GM21717 (cell line): ENCODE results near the gene PDK1.
"Not testable (repeated sequence)": the region's sequence is repeated elsewhere in the genome, so short reads cannot be mapped to it uniquely, and the experiment has no call there.

ENCODE experiments used
- ATAC-seq: cut with Tn5 transposase; IDR thresholded peaks from one replicate; pipeline ENCODE4 v1.9.1; 2021; ENCODE audit warnings: mild to moderate bottlenecking, moderate library complexity; ENCODE audit not compliant: unreplicated experiment

PDK1 gene

GRCh38 chr2:172551271-172551670 is 4.6 kb upstream of the PDK1 start:
- ATAC-seq: no peak

DNA sequence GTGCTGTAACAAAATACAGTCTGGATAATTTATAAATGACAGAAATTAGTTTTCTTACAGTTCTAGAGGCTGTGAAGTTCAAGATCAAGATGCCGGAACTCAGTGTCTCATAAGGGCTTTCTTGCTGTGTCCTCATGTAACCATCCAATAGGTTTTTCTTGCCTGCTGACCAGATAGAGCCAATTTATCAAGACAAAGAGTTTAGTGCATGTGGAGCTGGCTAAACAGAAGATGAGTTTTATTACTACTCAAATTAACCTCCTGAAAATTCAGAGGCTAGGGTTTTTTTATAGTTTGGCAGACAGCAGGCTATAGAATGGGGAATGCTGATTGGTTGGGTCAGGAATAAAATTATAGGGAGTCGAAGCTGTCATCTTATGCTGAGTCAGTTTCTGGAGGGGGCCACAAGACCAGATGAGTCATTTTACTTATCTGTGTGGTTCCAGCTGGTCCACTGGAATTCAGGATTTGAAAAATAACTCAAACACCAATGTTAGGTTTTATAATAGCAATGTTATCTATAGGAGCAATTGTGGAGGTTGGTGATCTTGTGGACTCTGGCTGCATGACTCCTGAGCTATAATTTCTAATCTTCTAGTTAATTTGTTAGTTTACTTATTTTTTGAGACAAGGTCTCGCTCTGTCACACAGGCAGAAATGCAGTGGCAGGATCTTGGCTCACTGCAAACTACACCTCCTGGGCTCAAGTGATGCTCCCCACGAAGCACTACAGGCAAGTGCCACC is 3.2 kb upstream of the PDK1 start:
- ATAC-seq: no peak

GRCh38 chr2:172554352-172555271 is 1.3 kb upstream of the PDK1 start:
- no peak for ATAC-seq

GRCh38 chr2:172555272-172555521 is 693 bp upstream of the PDK1 start:
- peak; percentile 11 for ATAC-seq

DNA sequence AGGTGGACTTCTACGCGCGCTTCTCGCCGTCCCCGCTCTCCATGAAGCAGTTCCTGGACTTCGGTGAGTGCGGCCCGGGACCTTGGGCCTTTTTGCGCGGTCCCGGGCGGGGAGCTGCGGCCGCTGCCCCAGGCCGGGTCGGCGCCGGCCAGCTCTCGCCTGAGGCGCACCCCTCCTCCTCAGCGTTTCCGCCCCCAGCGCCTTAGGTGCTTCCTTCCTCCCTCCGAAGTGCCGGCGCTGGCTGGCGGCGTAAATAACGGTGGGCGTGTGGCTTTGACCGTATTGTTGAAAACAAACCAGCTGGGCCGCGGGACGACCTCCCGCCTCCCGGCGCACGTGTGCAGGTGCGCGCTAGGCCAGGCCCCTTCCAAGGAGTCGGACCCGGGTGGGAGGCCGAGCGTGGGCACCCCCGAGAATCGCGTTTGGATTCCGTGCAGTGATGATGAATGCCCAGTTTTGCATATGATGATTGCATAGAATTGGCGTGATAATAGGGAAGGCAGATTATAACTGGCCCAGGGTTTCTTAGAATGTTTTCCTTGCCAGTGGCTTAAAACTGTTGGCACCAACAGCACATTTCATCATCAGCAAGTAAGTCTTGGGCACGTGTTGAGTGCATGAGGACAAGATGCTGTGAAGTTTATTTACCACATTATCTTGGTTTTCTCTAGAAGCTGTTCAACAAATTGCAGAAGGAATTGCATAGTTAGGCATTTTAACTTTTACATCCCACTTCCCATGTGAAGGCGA is 569 bp downstream of the PDK1 start:
- peak; percentile 68 for ATAC-seq

DNA sequence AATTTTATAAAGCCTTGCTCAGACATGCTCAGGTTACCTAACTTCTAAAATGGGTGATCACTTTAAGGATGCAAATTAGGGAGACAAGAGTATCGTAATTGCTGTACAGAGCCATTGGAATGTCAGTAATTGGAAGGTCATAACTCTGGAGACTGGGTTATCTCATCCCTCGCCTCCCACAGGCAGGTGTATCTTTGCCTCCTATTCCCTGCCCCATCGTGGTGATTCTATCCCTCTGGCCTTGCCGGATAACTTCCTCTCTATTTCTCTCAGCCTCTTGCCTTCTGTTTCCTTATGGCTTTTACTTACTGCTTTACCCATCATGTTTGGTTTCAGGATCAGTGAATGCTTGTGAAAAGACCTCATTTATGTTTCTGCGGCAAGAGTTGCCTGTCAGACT is 2.5 kb downstream of the PDK1 start:
- no peak for ATAC-seq

- ATAC-seq: no peak
Observed at GRCh38 chr2:172560721-172561120, 4.8 kb downstream of the PDK1 start.

DNA sequence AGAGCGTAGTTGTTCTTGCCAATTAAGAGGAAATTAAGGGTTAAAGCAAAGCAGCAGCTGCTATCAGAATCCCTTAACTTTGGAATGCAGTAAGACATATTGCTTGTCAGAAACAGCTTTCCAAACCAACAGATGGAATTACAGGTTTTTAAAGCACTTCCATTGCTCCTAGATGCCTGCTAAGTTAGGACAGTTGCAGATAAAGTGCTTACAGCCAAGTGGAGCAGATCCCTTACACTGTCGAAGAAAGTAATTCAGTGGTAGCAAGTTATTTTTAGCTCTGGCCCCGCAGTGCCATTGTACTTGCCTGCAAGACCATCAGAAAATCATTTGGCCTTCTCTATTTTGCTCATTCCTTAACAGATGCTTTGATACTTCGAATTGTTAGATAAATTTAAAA is 5.4 kb downstream of the PDK1 start:
- ATAC-seq: no peak

- no peak for ATAC-seq
Observed at GRCh38 chr2:172562298-172562697, 6.4 kb downstream of the PDK1 start.

DNA sequence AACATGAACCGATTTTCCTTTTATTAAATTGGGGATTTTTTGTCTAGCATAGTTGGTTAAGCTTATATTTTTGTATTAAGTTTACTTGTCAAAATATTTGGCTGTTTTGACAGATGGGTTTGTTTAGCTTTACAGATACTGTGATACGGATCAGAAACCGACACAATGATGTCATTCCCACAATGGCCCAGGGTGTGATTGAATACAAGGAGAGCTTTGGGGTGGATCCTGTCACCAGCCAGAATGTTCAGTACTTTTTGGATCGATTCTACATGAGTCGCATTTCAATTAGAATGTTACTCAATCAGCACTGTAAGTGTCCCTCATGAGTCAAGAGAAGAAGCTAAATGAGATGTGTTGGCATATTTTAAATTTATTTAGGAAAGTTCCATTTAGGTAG is 8.5 kb downstream of the PDK1 start:
- ATAC-seq: no peak

DNA sequence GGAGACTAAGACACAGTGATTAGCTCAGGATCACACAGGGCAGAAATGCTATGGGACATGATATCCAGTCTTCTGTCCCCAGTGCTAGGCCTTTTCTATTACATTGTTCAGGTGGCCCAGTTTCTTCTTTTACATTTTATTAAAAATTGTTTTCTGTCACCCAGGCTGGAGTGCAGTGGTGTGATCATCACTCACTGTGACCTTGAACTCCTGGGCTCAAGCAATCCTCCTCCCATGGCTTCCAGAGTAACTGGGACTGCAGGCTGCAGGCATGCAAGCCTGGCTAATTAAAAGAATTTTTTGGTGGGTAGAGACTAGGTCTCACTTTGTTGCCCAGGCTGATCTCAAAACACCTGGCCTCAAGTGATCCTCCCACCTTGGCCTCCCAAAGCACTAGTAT is 15.4 kb downstream of the PDK1 start:
- no peak for ATAC-seq

GRCh38 chr2:172572981-172573380 is 17.1 kb downstream of the PDK1 start:
- ATAC-seq: no peak

DNA sequence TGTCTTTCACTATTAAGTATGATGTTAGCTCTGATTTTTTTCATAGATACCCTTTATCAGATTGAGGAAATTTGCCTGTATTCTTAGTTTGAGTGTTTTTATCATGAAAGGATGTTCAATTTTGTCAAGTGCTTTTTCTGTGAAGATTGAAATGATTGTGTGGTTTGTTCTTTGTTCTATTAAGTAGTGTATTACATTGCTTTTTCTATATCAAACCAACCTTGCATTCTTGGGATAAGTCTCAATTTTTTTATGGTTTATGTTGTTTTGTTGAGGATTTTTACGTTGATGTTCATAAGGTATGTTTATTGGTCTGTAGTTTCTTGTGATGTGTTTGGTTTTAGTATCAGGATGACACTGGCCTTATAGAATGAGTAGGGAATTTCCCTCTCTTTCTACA is 19.1 kb downstream of the PDK1 start:
- ATAC-seq: no peak

GRCh38 chr2:172578054-172578453 is 22.2 kb downstream of the PDK1 start:
- ATAC-seq: no peak

GRCh38 chr2:172578860-172579512 is 23.1 kb downstream of the PDK1 start:
- no peak for ATAC-seq

- ATAC-seq: no peak
Observed at GRCh38 chr2:172580544-172580943, 24.7 kb downstream of the PDK1 start.

- ATAC-seq: no peak
Observed at GRCh38 chr2:172582656-172583055, 26.8 kb downstream of the PDK1 start.

DNA sequence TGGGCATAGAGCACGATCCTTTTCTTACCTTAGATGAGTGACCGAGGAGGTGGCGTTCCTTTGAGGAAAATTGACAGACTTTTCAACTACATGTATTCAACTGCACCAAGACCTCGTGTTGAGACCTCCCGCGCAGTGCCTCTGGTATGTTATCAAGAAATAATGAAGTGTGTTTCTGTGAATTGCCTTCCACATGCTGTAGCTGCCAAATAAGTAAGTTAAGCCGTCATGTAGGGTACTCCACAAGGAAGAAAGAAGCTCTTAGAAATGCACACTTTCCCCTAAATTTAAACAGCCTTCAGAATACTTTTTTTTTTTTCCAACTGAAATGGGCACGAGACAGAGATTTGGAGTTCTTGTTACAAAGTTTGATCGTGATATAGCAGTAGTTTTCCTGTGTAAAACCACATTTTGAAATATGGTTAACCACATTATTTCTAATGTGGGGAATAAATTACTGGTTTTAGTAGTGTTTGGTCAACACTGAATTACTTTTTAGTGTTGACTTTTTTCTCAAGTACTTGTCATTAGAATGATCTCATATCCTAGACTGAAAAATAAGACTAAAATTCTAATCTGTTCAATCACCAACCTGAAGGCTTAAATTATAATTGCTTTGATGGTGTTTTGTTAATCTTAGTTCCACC is 30.5 kb downstream of the PDK1 start:
- no peak for ATAC-seq

- ATAC-seq: not testable (repeated sequence)
Observed at GRCh38 chr2:172587231-172587630, 31.3 kb downstream of the PDK1 start.

GRCh38 chr2:172588931-172589330 is 33.0 kb downstream of the PDK1 start:
- no peak for ATAC-seq

DNA sequence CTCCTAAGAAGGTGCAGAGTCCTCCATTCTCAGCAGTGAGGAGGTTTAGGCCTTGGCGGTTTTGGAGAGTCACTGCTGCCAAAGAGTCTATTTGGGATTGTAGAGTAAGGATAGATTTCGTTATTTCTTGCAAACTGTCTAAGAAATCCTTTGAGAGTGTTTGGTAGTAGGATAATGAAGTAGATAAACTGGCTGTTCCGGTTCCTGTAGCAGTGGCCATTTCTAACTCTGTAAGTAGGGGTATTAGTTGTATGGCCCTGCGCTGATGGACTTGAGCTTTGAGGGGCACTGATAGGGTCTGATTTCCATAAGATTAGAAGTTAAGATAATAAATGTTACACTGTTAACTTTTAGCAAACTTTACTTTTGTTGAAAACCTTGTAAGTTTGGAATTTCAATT is 35.5 kb downstream of the PDK1 start:
- ATAC-seq: not testable (repeated sequence)
